Aorta (tissue), 5 donors: ENCODE results near the gene ATP9B. TPM values are rescaled to one million over a fixed set of nuclear protein-coding genes. Genes with fewer than 3 reads are reported as not detected.
"Not testable (repeated sequence)": the region's sequence is repeated elsewhere in the genome, so short reads cannot be mapped to it uniquely, and the experiment has no call there.

Experiments
- ATAC-seq: fragments of 200-7000 bp; cut with Tn5 transposase; one replicate; pipeline ENCODE4 v1.9.1; 2022; ENCODE audit warnings: moderate library complexity; ENCODE audit not compliant: low FRiP score
- DNase-seq, 2 donors: peaks; one replicate each; pipeline ENCODE4 v3.0.0-alpha.2; 2020
- H3K27ac ChIP-seq, 2 donors: one replicate each; pipeline ENCODE4 v1.5.1; 2013; ENCODE audit warnings: low read length in 2 of 2, mild to moderate bottlenecking in 2 of 2, moderate library complexity in 2 of 2, control low read depth in 1 of 2, inconsistent platforms in 1 of 2, low read depth in 1 of 2
- H3K27me3 ChIP-seq, 2 donors: one replicate each; pipeline ENCODE4 v1.6.1; 2013; ENCODE audit warnings: control low read depth in 1 of 2, low read length in 1 of 2, mild to moderate bottlenecking in 1 of 2, moderate library complexity in 1 of 2; ENCODE audit not compliant: insufficient read depth in 2 of 2, control insufficient read depth in 1 of 2
- H3K36me3 ChIP-seq, 2 donors: one replicate each; pipeline ENCODE4 v1.6.1; 2013; ENCODE audit warnings: control low read depth in 1 of 2, low read length in 1 of 2, mild to moderate bottlenecking in 1 of 2; ENCODE audit not compliant: insufficient read depth in 2 of 2, control insufficient read depth in 1 of 2
- H3K4me1 ChIP-seq, 2 donors: one replicate each; pipeline ENCODE4 v1.6.1; 2013; ENCODE audit warnings: low read length in 2 of 2, control low read depth in 1 of 2, mild to moderate bottlenecking in 1 of 2, moderate library complexity in 1 of 2; ENCODE audit not compliant: insufficient read depth in 2 of 2, control insufficient read depth in 1 of 2
- H3K4me3 ChIP-seq, 2 donors: one replicate each; pipeline ENCODE4 v1.5.1; 2013; ENCODE audit warnings: low read length in 2 of 2, control low read depth in 1 of 2, mild to moderate bottlenecking in 1 of 2
- H3K9me3 ChIP-seq: one replicate; pipeline ENCODE4 v1.6.1; 2013; ENCODE audit warnings: mild to moderate bottlenecking, low read length; ENCODE audit not compliant: control insufficient read depth
- WGBS, 2 donors: extraction: QIAGEN DNeasy Blood & Tissue Kit; methylation state at CpG; one replicate each; pipeline ENCODE4 v1.1.7; 2013; 5-methylcytosine and 5-hydroxymethylcytosine counted together
- intact Hi-C, 2 donors: fragments of 100-400 bp; cut with DNase I; formaldehyde crosslinking; loops; one replicate each; pipeline versions ENCODE4 v1.14.2 to v1.15.0; 2022
- polyA plus RNA-seq, 2 donors: library from polyadenylated mRNA; stranded (reverse); fragments of 200-250 nt; gene quantifications; one replicate each; pipeline ENCODE4 v1.2.3, GENCODE V29; 2013
- total RNA-seq, 2 donors: library from RNA; stranded (reverse); fragmentation: NEBNext Ultra II Directional; extraction: Animal tissue kit (Norgen Biotek cat#: 25700); gene quantifications; one replicate each; pipeline ENCODE4 v1.2.1, GENCODE V29; 2021
- donor health status: healthy with polysubstance abuse.
- donor health status: Bipolar disorder and iron deficiency.
- donor health status: DM: no; HTN: no; CAD: no.
- donor health status: DM: no; HTN: no; CAD: no.
- donor health status: DM: yes; HTN: yes; CAD: no.

ATP9B gene
- total and polyA plus RNA-seq, 4 donors: 2.3 to 55.3 (median 30.5) TPM

DNA sequence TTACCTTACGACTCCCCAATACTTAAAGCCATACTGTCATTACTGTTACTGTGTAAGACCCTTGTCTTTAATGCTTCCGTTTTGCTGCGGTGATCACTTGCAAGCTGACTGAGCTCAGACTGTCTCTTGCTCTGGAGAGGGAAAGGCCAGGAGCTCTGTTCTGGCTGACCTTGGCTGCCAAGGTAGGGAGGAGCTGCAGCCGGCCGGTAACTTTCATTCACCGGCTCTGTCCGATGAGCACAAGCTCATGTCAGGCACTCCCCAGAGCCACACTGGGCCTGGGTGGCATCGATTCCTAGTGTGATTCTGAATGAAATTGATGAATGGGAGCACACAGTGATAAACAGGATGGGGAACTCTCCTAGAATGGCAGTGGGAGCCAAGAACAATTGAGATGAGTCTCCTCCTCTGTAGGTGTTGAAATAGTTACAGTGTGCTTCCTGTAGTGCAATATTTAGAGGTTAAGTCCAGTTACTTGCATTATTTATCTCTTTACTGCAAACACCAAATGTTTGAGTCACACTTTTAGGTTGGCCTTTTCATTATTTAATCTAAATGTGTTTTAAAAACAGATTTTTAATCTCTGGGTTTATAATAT, 100.9 kb downstream of the ATP9B start:
- DNase-seq: no peak
- Histone ChIP-seq H3K4me1 (no peaks in the 10 kb centered on the region), H3K9me3 (no peaks in the 10 kb centered on the region), H3K27ac (no peak overlapping the region), H3K27me3 (no peaks in the 10 kb centered on the region), H3K36me3 (no peaks in the 10 kb centered on the region), H3K4me3 (no peak overlapping the region)
- intact Hi-C loops: no loop called here
- WGBS, 2 donors: 82 to 85% methylated on average over 8 of the region's 8 CpGs
- ATAC-seq: no peak

DNA sequence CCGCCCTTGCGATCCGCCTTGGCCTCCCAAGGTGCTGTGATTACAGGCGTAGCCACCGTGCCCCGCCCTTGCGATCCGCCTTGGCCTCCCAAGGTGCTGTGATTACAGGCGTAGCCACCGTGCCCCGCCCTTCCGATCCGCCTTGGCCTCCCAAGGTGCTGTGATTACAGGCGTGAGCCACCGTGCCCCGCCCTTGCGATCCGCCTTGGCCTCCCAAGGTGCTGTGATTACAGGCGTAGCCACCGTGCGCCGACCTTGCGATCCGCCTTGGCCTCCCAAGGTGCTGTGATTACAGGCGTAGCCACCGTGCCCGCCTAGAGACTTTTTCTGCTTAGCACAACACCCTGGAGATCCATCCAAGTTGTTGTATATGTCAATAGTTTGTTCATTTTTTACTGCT, 103.1 kb downstream of the ATP9B start:
- H3K27me3 ChIP-seq, H3K36me3 ChIP-seq, DNase-seq, H3K27ac ChIP-seq, H3K9me3 ChIP-seq, H3K4me1 ChIP-seq, intact Hi-C loops, ATAC-seq, H3K4me3 ChIP-seq: not testable (repeated sequence)
- WGBS, 2 donors: 96 to 98% methylated on average over 14 to 24 of the region's 27 CpGs

DNA sequence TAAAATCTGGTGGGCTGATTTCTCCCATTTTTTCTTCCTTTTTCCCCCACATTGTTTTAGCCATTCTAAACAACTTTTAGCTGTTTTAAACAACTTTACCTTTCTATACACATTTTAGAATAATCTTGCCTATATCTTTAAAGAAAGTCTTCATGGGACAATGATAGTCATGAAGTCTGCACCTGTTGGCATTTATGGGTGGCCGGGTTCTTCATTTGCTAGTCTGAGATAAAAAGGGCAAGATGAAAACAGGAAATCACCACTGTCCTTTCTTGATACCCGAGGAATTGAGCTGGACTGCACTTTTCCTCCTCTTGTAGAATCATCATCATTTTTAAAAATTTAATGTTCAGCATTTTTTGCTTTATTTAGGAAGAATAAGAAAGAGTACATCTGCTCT, 104.5 kb downstream of the ATP9B start:
- no peak for ATAC-seq
- intact Hi-C loops: no loop called here

DNA sequence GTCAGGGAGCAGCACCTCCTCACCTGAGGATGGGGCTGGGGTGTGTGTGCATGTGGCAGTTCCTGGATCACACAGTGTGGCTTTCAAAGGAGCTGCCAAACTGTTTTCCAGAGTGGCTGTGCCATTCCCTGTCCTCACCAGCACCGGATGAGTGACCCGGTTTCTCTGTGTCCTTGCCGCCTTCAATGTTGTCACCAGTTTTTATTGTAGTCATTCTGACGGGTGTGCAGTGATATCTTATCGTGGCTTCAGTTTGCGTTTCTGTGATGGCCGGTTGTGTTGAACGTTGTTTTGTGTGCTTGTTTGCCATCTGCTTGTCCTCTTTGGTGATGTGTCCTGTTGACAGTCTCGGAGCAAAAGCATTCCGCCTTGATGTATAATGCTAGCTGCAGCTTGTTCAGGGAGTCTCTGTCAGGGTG, 108.9 kb downstream of the ATP9B start:
- no peak overlapping the region for H3K4me3 ChIP-seq
- H3K27ac ChIP-seq: no peak overlapping the region
- no peaks in the 10 kb centered on the region for H3K4me1 ChIP-seq
- ATAC-seq (no peak), DNase-seq (no peak)
- H3K27me3 ChIP-seq: no peaks in the 10 kb centered on the region
- no peaks in the 10 kb centered on the region for H3K9me3 ChIP-seq
- intact Hi-C loops: no loop called here
- WGBS, 2 donors: 92 to 94% methylated on average over 10 of the region's 10 CpGs
- peaks cover 0 to 5% of the 10 kb centered on the region in 2 donors for H3K36me3 ChIP-seq

More for the DNA sequence above, 104.5 kb downstream of the ATP9B start:
- H3K4me1 ChIP-seq: no peaks in the 10 kb centered on the region
- H3K9me3 ChIP-seq: no peaks in the 10 kb centered on the region
- DNase-seq: no peak
- no peak overlapping the region for H3K4me3 ChIP-seq
- no peaks in the 10 kb centered on the region for H3K27me3 ChIP-seq
- peaks cover 0 to 5% of the 10 kb centered on the region in 2 donors for H3K36me3 ChIP-seq
- 93 to 95% methylated on average over 2 of the region's 2 CpGs for WGBS, 2 donors
- no peak overlapping the region for H3K27ac ChIP-seq

DNA sequence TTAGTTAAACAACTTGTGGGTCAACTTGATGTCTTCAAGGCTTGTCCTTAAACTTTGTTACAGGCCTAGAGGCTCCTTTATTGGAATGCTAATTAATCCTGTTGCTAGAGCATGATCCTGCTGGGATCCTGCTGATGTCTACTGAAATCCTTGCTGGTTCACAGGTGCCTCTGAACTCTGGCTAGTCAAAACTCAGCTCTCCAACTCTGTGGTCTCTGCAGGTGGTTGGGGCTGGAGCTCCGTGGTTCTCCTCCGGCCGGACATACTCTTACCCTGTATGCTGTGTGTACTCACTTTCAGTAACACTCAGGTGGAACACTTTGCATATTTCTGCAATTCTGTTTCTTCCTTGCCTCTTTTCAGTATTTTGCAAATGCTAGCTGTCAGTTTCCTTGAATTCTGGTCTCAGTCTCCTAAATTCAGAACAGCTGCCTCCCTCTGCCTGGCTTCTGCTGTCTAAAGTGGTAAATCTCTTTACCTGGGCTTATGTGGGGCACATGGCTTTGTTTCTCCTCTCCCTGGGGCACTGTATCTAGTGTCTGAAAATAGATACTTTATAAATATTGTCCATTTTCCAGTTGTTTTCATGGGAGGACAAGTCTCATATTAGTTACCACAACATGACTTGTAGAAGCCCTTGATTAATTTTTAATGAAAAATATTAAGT, 113.0 kb downstream of the ATP9B start:
- no peak for ATAC-seq
- intact Hi-C loops: no loop called here
- Histone ChIP-seq H3K4me1 (no peaks in the 10 kb centered on the region), H3K27me3 (no peaks in the 10 kb centered on the region), H3K36me3 (peaks cover 0 to 2% of the 10 kb centered on the region in 2 donors), H3K4me3 (no peak overlapping the region), H3K9me3 (no peaks in the 10 kb centered on the region), H3K27ac (no peak overlapping the region)
- DNase-seq: no peak
- 92 to 97% methylated on average over 3 of the region's 3 CpGs for WGBS, 2 donors

DNA sequence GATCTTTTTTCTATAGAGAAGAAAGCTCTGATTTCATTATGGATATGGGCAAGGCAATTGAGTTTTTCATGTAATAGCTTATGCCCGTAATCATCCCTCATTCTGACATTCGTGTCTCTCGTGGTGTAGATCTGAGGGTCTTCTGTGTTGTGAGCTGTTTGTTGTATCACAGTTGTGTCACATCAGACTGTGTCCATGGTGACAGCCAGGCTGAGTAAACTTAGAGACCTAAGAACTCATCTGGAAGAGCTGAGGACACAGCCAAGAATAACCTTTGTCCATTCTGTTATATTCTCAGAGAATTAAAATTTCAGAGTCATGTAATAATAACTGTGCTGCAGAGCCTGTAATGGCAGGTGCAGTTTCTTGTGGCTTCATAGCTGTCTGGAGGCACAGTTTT, 116.5 kb downstream of the ATP9B start:
- Histone ChIP-seq H3K36me3 (no peaks in the 10 kb centered on the region), H3K9me3 (no peaks in the 10 kb centered on the region), H3K27me3 (no peaks in the 10 kb centered on the region), H3K27ac (no peak overlapping the region), H3K4me1 (no peaks in the 10 kb centered on the region), H3K4me3 (no peak overlapping the region)
- ATAC-seq (no peak), DNase-seq (no peak)
- intact Hi-C loops: no loop called here
- WGBS, 2 donors: 71 to 88% methylated on average over 3 of the region's 3 CpGs

DNA sequence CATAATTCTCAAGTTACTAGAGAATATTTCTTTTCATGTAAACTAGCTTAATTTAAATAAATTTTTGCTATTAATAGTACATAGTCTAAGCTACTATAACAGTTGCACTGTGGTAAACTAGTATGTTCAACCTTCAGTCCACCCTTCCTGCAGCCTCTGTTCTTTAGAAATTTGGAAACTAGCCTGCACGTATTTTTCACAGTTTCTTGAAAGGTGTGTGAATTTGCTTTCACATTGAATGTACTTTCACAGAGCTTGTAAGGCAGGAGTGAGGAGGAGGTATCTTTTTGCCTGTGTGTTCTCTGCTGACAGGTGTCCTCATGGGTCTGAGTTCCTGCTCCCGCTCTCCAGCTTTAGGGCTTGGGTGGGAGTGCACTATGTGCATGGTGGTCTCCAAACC, 117.5 kb downstream of the ATP9B start:
- 89 to 90% methylated on average over 2 of the region's 2 CpGs for WGBS, 2 donors
- H3K27me3 ChIP-seq: no peaks in the 10 kb centered on the region
- intact Hi-C loops: no loop called here

DNA sequence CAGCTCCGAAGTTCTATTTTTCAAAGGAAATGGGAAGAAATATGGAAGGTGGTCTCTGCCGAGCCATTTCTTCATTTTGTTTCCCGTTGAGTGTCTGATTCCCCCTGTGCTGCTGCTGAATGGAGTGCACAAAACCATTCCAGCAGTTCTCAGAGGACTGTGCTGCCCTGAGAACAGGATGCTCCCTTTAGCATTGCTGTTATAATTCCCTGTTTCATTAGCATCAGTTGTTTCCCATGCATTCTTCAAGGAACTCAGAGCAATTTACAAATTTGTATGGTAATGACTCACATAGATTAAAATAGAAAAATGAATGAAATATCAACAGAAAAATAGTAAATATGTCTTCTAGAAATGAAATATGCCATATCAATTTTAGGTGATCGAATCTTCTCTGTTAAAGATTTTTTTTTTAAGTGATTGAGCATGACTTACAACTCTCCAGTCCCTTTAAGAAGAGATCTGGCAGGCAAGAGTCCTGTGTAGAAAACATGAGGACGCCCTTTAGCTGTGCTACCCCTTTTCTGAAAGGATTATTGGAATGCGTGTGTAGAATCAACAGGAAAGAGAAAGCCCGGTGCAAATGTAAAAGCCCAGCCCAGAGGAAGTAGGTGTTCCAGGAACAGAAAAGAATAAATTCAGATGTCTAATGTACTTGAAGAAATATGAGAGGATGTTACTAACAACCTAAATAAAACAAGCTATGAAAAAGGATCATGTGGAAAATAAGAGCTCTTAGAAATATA, 118.5 kb downstream of the ATP9B start:
- H3K27me3 ChIP-seq: no peaks in the 10 kb centered on the region
- no peaks in the 10 kb centered on the region for H3K36me3 ChIP-seq
- ATAC-seq (no peak), DNase-seq (no peak)
- H3K4me3 ChIP-seq: no peak overlapping the region
- H3K27ac ChIP-seq: no peak overlapping the region
- H3K9me3 ChIP-seq: no peaks in the 10 kb centered on the region
- WGBS, 2 donors: 80 to 81% methylated on average over 7 of the region's 7 CpGs
- H3K4me1 ChIP-seq: no peaks in the 10 kb centered on the region
- intact Hi-C loops: no loop called here

More for the DNA sequence above, 117.5 kb downstream of the ATP9B start:
- no peaks in the 10 kb centered on the region for H3K9me3 ChIP-seq
- no peak for ATAC-seq
- no peak overlapping the region for H3K27ac ChIP-seq
- no peak for DNase-seq
- no peaks in the 10 kb centered on the region for H3K36me3 ChIP-seq
- H3K4me3 ChIP-seq: no peak overlapping the region
- H3K4me1 ChIP-seq: no peaks in the 10 kb centered on the region

DNA sequence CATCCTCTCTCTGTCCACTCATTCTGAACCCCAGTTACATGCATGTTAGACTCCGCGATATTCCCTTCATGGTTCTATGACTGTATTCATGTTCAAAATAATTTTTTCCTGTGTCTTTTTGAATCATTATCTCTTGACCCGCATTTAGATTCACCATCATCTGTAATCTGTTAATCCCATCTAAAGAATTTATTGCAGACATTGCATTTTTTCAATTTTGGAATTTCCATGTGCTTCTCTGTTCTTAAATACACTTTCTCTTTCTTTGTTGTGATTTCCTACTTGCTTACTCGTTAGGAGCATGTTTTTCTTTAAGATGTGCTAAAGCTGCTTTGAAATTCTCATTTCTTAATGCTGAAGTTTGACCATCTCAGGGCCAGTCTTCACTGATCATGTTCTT, 122.2 kb downstream of the ATP9B start:
- WGBS, 2 donors: 96 to 98% methylated on average over 4 of the region's 4 CpGs
- intact Hi-C loops: no loop called here
- no peaks in the 10 kb centered on the region for H3K27me3 ChIP-seq
- H3K27ac ChIP-seq: no peak overlapping the region
- no peaks in the 10 kb centered on the region for H3K4me1 ChIP-seq
- H3K4me3 ChIP-seq: no peak overlapping the region
- H3K9me3 ChIP-seq: no peaks in the 10 kb centered on the region
- DNase-seq (no peak), ATAC-seq (no peak)
- no peaks in the 10 kb centered on the region for H3K36me3 ChIP-seq
